Stimulated activated naive CD4-positive, alpha-beta T cell treated with Interleukin-2 at 50 U/mL for 16 hours (primary cell): Measurements from ENCODE around the gene KIAA0825.
"Not testable (repeated sequence)": the region's sequence is repeated elsewhere in the genome, so short reads cannot be mapped to it uniquely, and the experiment has no call there.

Experiments used
- DNase-seq: peaks from one replicate; lab custom pipeline; 2025; lab: John Stamatoyannopoulos, UW

The KIAA0825 gene

DNA sequence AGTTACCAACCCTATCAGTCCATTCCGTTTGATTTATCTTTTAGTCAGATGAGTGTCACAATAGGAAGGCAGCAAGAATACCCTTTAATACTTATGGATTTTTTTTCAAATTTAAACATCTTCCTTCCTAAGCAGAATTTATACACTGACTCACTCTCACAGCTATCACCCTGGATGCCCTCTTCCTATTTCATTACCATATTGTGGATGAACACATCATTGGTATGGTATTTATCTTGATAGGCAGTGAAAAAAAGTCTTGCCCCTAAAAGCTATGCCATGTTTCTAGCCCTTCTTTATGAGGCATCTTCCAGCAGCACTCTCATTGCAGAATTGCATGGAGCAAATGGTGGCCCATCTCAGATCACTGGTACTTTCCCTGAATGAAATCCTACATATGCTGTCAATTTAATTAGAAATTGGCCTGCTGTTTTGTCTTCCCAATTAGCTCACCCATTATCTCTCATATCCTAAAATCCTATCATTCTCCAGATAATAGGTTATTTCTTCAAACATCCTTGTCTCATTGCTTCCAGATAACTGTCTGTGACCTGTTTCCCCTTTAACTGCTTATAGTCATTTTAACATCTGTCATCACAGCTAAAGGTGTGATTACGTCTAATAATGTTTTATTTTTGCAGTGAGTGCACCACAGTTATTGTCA is 443.5 kb downstream of the KIAA0825 start:
- DNase-seq, result no peak

DNA sequence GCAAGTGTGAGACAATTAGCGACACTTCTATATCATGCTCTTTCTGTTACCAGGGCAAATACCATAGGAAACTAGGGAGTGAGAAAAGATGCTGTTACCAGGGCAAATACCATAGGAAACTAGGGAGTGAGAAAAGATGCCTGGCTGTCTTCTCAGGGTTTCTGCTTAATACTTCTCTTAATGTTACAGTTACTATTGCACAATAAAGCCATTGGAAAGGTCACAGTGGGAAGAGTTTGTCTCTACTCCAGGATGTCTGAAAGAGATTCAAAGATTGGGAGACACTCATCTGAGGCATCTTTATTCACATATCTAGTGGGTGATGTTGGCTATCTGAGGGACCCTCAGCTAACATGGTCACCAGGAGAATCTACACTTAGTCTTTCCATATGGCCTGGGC is 445.3 kb downstream of the KIAA0825 start:
- no peak for DNase-seq

- not testable (repeated sequence) for DNase-seq
Observed at GRCh38 chr5:94171070-94171469, 447.3 kb downstream of the KIAA0825 start.

DNA sequence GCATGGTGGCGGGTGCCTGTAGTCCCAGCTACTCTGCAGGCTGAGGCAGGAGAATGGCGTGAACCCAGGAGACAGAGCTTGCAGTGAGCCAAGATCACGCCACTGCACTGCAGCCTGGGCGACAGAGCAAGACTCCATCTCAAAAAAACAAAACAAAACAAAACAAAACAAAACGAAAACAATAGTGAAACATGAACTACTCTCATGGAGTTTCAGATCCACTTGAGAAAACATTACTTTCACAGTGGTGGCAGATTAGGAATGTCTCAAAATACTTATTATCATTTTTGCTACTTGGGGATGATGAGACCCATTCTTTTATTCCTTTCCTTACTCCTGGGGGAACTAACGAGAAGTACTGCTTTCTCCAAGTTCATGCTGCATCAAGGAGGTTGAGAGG is 448.2 kb downstream of the KIAA0825 start:
- not testable (repeated sequence) for DNase-seq

DNA sequence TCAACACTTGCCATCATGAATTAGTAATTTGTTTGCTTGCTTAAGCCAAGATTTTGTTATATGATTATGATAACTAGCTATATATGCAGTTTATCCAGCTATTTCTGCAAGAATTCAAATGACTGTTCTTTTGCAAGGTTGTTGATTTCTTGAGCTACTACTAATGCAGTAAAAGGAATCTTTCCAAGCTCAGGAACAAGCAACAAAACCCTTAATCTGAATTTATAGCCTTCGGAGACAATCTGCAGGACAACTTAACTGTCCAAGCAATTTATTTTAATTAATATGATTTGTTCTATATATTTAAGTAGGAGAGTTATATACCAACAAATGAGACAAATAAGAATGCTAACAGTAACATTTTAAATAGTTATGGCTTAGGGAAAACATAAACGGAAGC is 450.3 kb downstream of the KIAA0825 start:
- DNase-seq, result no peak

GRCh38 chr5:94161801-94162200 is 456.6 kb downstream of the KIAA0825 start:
- DNase-seq, result no peak

DNA sequence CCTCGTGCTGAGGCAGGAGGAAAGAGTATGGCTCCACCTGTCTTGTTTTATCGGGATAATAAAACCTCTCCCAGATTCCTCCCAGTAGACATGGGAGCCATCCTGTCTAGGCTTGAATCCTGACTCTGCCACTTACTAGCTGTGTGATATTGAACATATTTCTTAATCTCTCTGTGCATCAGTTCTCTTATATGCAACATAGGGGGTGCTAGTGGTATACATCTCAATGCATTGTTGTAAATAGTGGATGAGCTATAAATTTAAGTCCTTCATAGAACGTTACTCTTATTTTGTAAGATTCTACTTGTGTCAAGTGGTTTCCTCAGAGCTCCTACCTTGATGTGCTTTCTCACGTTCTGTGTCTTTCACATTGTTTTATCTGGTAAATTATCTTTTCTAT is 459.3 kb downstream of the KIAA0825 start:
- no peak for DNase-seq

DNA sequence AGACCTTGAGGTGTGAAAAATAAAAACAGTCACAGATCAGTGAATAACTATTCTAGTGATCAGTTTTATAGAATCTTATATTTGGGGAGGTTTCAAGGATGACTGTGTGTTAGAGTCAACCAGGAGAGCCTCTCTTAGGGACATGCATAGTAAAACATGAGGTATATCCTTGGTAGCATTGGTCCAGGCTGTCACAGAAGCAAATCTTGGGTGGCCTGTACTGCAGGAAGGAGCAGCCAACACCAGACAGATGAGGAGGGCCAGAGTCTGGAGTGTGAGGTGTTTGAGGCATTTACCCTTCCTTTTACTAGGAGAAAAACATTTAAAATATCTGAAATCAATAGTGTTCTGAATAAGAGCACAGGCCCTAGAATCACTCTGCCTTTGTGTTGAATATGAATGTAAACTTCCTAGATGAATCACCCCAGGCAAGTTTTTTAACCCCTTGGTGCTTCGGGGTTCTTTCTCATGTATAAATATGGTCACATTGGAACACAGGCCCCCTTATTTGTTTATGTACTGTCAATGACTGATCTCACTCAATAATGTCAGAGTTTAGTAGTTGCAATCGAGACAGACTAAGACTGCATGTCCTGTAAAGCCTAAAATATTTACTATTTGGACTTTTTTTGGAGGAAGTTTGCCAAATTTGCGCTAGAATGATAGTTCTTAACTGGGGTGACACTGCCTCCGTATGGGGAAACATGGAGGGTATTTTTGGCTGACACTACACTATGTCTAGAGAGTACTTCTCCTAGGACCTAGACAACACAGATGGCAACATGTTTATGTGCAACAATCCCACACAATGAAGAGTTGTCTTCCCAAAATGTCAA is 460.5 kb downstream of the KIAA0825 start:
- DNase-seq, result no peak

- no peak for DNase-seq
Observed at GRCh38 chr5:94154672-94155071, 463.7 kb downstream of the KIAA0825 start.

GRCh38 chr5:94153736-94154450 is 464.5 kb downstream of the KIAA0825 start:
- no peak for DNase-seq

DNA sequence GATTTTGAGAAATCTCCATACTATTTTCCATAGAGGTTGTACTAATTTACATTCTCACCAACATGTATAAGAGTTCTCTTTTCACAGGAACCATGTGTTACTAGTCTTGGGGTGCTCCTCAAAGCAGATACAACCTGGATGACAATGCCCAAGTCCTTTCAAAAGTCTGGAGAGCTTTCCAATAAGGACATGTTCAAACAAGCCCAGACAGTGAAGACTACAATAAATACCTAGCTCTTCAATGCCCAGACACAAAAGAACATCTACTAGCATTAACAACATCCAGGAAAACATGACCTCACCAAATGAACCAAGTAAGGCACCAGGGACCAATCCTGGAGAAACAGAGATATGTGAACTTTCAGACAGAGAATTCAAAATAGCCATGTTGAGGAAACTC is 474.8 kb downstream of the KIAA0825 start:
- not testable (repeated sequence) for DNase-seq

- no peak for DNase-seq
Observed at GRCh38 chr5:94140300-94140699, 478.1 kb downstream of the KIAA0825 start.

GRCh38 chr5:94130077-94130476 is 488.3 kb downstream of the KIAA0825 start:
- DNase-seq, result no peak

DNA sequence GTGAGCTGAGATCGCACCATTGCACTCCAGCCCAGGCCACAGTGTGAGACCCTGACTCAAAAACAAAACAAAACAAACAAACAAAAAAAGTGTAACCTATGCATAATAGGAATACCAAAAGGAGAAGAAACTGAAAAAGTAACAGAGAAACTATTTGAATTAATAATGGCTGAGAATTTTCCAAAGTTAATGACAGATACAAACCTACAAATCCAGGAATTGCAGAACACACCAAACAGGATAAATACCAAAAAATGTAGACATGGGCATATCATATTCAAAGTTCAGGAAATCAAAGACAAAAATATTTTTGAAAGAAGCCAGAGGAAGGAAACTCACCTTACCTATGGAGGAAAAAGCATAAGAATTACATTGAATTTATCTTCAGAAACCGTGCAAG is 493.3 kb downstream of the KIAA0825 start:
- DNase-seq, result no peak

- DNase-seq, result not testable (repeated sequence)
Observed at GRCh38 chr5:94116317-94116716, 502.1 kb downstream of the KIAA0825 start.

- no peak for DNase-seq
Observed at GRCh38 chr5:94113087-94113486, 505.3 kb downstream of the KIAA0825 start.

GRCh38 chr5:94111209-94112004 is 507.0 kb downstream of the KIAA0825 start:
- DNase-seq, result peak; percentile 89

GRCh38 chr5:94103514-94104245 is 514.7 kb downstream of the KIAA0825 start:
- no peak for DNase-seq
